Panc1 (cell line): ENCODE measurements around the gene HM13.

Experiments
- CTCF ChIP-seq: fragments of 450-650 bp; IDR thresholded peaks from 2 replicates; pipeline ENCODE4 v1.5.1; 2017; ENCODE audit warnings: mild to moderate bottlenecking
- POLR2AphosphoS5 ChIP-seq: IDR thresholded peaks from 2 replicates; pipeline ENCODE4 v1.6.1; 2012; ENCODE audit warnings: mild to moderate bottlenecking, low read depth, low read length, moderate library complexity
- REST ChIP-seq, 2 experiments: IDR thresholded peaks; 2 replicates each; pipeline ENCODE4 v1.6.1; 2011 to 2012; ENCODE audit warnings: low read depth in 2 of 2, control low read depth in 1 of 2, low read length in 1 of 2, mild to moderate bottlenecking in 1 of 2, moderate library complexity in 1 of 2; ENCODE audit not compliant: insufficient read depth in 1 of 2
- SIN3A ChIP-seq: IDR thresholded peaks from 2 replicates; pipeline ENCODE4 v1.6.1; 2012; ENCODE audit warnings: low read depth, mild to moderate bottlenecking, low read length, moderate library complexity, borderline replicate concordance; ENCODE audit not compliant: insufficient read depth
- TCF7L2 ChIP-seq: IDR thresholded peaks from 2 replicates; pipeline ENCODE4 v1.6.1; 2011; ENCODE audit warnings: mild to moderate bottlenecking, low read depth, low read length, inconsistent platforms

GRCh38 chr20:31490752-31491151 lies 23.5 kb upstream of the HM13 start:
- TF ChIP-seq CTCF: no peak
- no peak for TF ChIP-seq POLR2AphosphoS5
- no peak for TF ChIP-seq REST (IDR thresholded peaks at IDR 0.05; ENCODE audit: insufficient read depth in 1 of 2, low read depth in 2 of 2, low read length in 1 of 2)
- TF ChIP-seq SIN3A: no peak
- TF ChIP-seq TCF7L2: no peak
